HepG2 (cell line): Measurements from ENCODE around the gene ADI1. TPM values are rescaled to one million over a fixed set of nuclear protein-coding genes. Genes with fewer than 3 reads are reported as not detected.

Experiments used
- ADNP ChIP-seq: sonication (generic); formaldehyde crosslinking; IDR thresholded peaks from 2 replicates; pipeline ENCODE4 v1.4.0; 2020; ENCODE audit warnings: missing genetic modification reagents
- ATF3 ChIP-seq: sonication (generic); formaldehyde crosslinking; IDR thresholded peaks from 2 replicates; pipeline ENCODE4 v1.4.0; 2020; ENCODE audit warnings: missing genetic modification reagents
- BRF2 ChIP-seq: sonication (generic); formaldehyde crosslinking; IDR thresholded peaks from 2 replicates; pipeline ENCODE4 v1.8.1; 2022; ENCODE audit warnings: mild to moderate bottlenecking, missing genetic modification reagents
- CSRNP2 ChIP-seq: sonication (generic); formaldehyde crosslinking; conservative IDR thresholded peaks from 2 replicates; pipeline ENCODE4 v1.8.0; 2022; ENCODE audit warnings: low read depth, missing genetic modification reagents
- EED ChIP-seq: sonication (generic); formaldehyde crosslinking; IDR thresholded peaks from 2 replicates; pipeline ENCODE4 v1.5.0; 2020; ENCODE audit warnings: mild to moderate bottlenecking, missing genetic modification reagents
- EHMT2 ChIP-seq: fragments of 200-600 bp; sonication (generic); IDR thresholded peaks from 2 replicates; pipeline ENCODE4 v1.7.0; 2017; ENCODE audit warnings: antibody characterized with exemption, low read depth, low read length, borderline replicate concordance
- GATA4 ChIP-seq: sonication (generic); IDR thresholded peaks from 2 replicates; pipeline ENCODE4 v1.6.1; 2016; ENCODE audit warnings: antibody characterized with exemption, low read depth, borderline replicate concordance
- GZF1 ChIP-seq: sonication (generic); formaldehyde crosslinking; IDR thresholded peaks from 2 replicates; pipeline ENCODE4 v1.5.1; 2020; ENCODE audit warnings: mild to moderate bottlenecking, missing genetic modification reagents
- HCFC1 ChIP-seq: fragments of 150-350 bp; IDR thresholded peaks from 2 replicates; pipeline ENCODE4 v1.6.1; 2014; ENCODE audit warnings: low read depth, low read length
- HNRNPLL ChIP-seq: fragments of 200-400 bp; formaldehyde crosslinking; IDR thresholded peaks from 2 replicates; pipeline ENCODE4 v1.6.1; 2017; ENCODE audit warnings: mild to moderate bottlenecking, low read depth, low read length; ENCODE audit not compliant: poor library complexity, severe bottlenecking
- MAF1 ChIP-seq: sonication (generic); formaldehyde crosslinking; IDR thresholded peaks from 2 replicates; pipeline ENCODE4 v1.5.0; 2020; ENCODE audit warnings: missing genetic modification reagents, borderline replicate concordance
- NBN ChIP-seq: fragments of 450-650 bp; conservative IDR thresholded peaks from 2 replicates; pipeline ENCODE4 v1.6.1; 2017
- NCOA5 ChIP-seq: sonication (generic); formaldehyde crosslinking; IDR thresholded peaks from 2 replicates; pipeline ENCODE4 v1.4.0; 2020; ENCODE audit warnings: missing genetic modification reagents
- PAF1 ChIP-seq: IDR thresholded peaks from 2 replicates; pipeline ENCODE4 v1.6.1; 2016; ENCODE audit warnings: missing genetic modification reagents, missing compliant biosample characterization
- POGZ ChIP-seq: sonication (generic); formaldehyde crosslinking; IDR thresholded peaks from 2 replicates; pipeline ENCODE4 v1.4.0; 2020; ENCODE audit warnings: mild to moderate bottlenecking, missing genetic modification reagents
- RBAK ChIP-seq: sonication (generic); formaldehyde crosslinking; IDR thresholded peaks from 2 replicates; pipeline ENCODE4 v1.5.1; 2020; ENCODE audit warnings: mild to moderate bottlenecking, missing genetic modification reagents
- SOX5 ChIP-seq: IDR thresholded peaks from 2 replicates; pipeline ENCODE4 v1.6.1; 2016; ENCODE audit warnings: borderline replicate concordance
- TCF7 ChIP-seq: sonication (generic); IDR thresholded peaks from 2 replicates; pipeline ENCODE4 v1.6.1; 2016; ENCODE audit warnings: antibody characterized with exemption, low read depth
- UBTF ChIP-seq: sonication (generic); formaldehyde crosslinking; IDR thresholded peaks from 2 replicates; pipeline ENCODE4 v1.4.0; 2020; ENCODE audit warnings: mild to moderate bottlenecking, missing genetic modification reagents
- ZBTB38 ChIP-seq: sonication (generic); formaldehyde crosslinking; IDR thresholded peaks from 2 replicates; pipeline ENCODE4 v1.5.1; 2020; ENCODE audit warnings: mild to moderate bottlenecking, missing genetic modification reagents
- ZNF207 ChIP-seq: fragments of 450-650 bp; IDR thresholded peaks from 2 replicates; pipeline ENCODE4 v1.6.1; 2016; ENCODE audit warnings: antibody characterized with exemption, borderline replicate concordance
- ZNF235 ChIP-seq: sonication (generic); formaldehyde crosslinking; IDR thresholded peaks from 2 replicates; pipeline ENCODE4 v1.8.1; 2023; ENCODE audit warnings: mild to moderate bottlenecking, missing genetic modification reagents, borderline replicate concordance
- ZNF329 ChIP-seq: sonication (generic); formaldehyde crosslinking; IDR thresholded peaks from 2 replicates; pipeline ENCODE4 v1.9.0; 2021; ENCODE audit warnings: low read depth, mild to moderate bottlenecking, missing genetic modification reagents
- ZNF431 ChIP-seq: sonication (generic); formaldehyde crosslinking; IDR thresholded peaks from 2 replicates; pipeline ENCODE4 v1.9.0; 2022; ENCODE audit warnings: missing genetic modification reagents, low read depth, mild to moderate bottlenecking, borderline replicate concordance
- ZNF556 ChIP-seq: sonication (generic); formaldehyde crosslinking; IDR thresholded peaks from 2 replicates; pipeline ENCODE4 v1.4.0; 2020; ENCODE audit warnings: mild to moderate bottlenecking, missing genetic modification reagents, borderline replicate concordance
- ZSCAN30 ChIP-seq: sonication (generic); formaldehyde crosslinking; IDR thresholded peaks from 2 replicates; pipeline ENCODE4 v1.5.0; 2020; ENCODE audit warnings: mild to moderate bottlenecking, missing genetic modification reagents
- polyA plus RNA-seq, 8 experiments: library from polyadenylated mRNA; depleted of rRNA in 3 of 8; stranded (reverse) in 7 of 8; unstranded in 1 of 8; fragments of >200 nt; fragmentation: Illumina TruSeq in 4 of 8; extraction: Trizol in 4 of 8; gene quantifications; 2 replicates each; pipeline versions ENCODE4 v1.2.1 to v1.2.3, GENCODE V29; 2011 to 2016; ENCODE audit warnings: low read depth in 4 of 8, missing spikeins in 1 of 8, mixed read lengths in 1 of 8; ENCODE audit not compliant: insufficient read depth in 1 of 8
- total RNA-seq, 5 experiments: library from RNA; depleted of rRNA; stranded (reverse); fragments of >200 nt; fragmentation: Illumina TruSeq; extraction: Trizol; gene quantifications; 2 replicates each; pipeline ENCODE4 v1.2.3, GENCODE V29; 2016; ENCODE audit warnings: low read depth in 1 of 5

Gene ADI1
- total and polyA plus RNA-seq, 2 of the 13 experiments (the other 11 are each of a cell fraction or from before 2014, with no cell fraction given), result 28.7 to 123 TPM

- 0 out of 2 replicates have a peak, but pooled peaks have one; percentile 69 for TF ChIP-seq ZSCAN30
- no peak for TF ChIP-seq PAF1
- peak; percentile 33; the same call in 1 of the 2 replicates for TF ChIP-seq SOX5
- peak; percentile 56; the same call in 1 of the 2 replicates for TF ChIP-seq ZBTB38 (CRISPR knock-in tag)
- no peak for TF ChIP-seq ZNF207
- no peak for TF ChIP-seq HNRNPLL
- no peak for TF ChIP-seq ZNF329 (CRISPR knock-in tag)
- TF ChIP-seq ZNF556, result peak; percentile 88; the same call in 1 of the 2 replicates
- TF ChIP-seq UBTF (CRISPR knock-in tag), result peak; percentile 77
- no peak for TF ChIP-seq CSRNP2 (CRISPR knock-in tag)
- peak; percentile 74; the same call in 1 of the 2 replicates for TF ChIP-seq ZNF431 (CRISPR knock-in tag)
- no peak for TF ChIP-seq GZF1 (CRISPR knock-in tag)
- TF ChIP-seq MAF1 (CRISPR knock-in tag), result no peak
- TF ChIP-seq HCFC1, result no peak
- TF ChIP-seq NBN, result no peak
- no peak for TF ChIP-seq EED (CRISPR knock-in tag)
- TF ChIP-seq ATF3, result peak; percentile 70
- 0 out of 2 replicates have a peak, but pooled peaks have one; percentile 15 for TF ChIP-seq GATA4
- TF ChIP-seq NCOA5 (CRISPR knock-in tag), result no peak
- peak; percentile 57 for TF ChIP-seq BRF2 (CRISPR knock-in tag)
- TF ChIP-seq TCF7, result no peak
- no peak for TF ChIP-seq ADNP (CRISPR knock-in tag)
- TF ChIP-seq EHMT2, result no peak
- TF ChIP-seq ZNF235 (CRISPR knock-in tag), result no peak
- TF ChIP-seq RBAK (CRISPR knock-in tag), result no peak
- no peak; the same call in 1 of the 2 replicates for TF ChIP-seq POGZ (CRISPR knock-in tag)
Measured at GRCh38 chr2:3535794-3536681, 16.7 kb upstream of the ADI1 start (continued).
